K562 (cell line): ENCODE measurements around the gene CDC37. TPM values are rescaled to one million over a fixed set of nuclear protein-coding genes. Genes with fewer than 3 reads are reported as not detected.
A peak's percentile ranks its signal among the peaks of the same experiment; 100 is the strongest.

ENCODE experiments used
- BRD9 ChIP-seq: fragments of 450-650 bp; IDR thresholded peaks from 2 replicates; pipeline ENCODE4 v1.6.1; 2018; ENCODE audit warnings: low read depth; ENCODE audit not compliant: partially characterized antibody
- CREM ChIP-seq: IDR thresholded peaks from 2 replicates; pipeline ENCODE4 v1.6.1; 2014; ENCODE audit warnings: antibody characterized with exemption, low read depth
- ESRRA ChIP-seq: fragments of 450-650 bp; IDR thresholded peaks from 2 replicates; pipeline ENCODE4 v1.6.1; 2014; ENCODE audit warnings: low read depth, mild to moderate bottlenecking, moderate library complexity, borderline replicate concordance
- GABPB1 ChIP-seq: sonication (generic); formaldehyde crosslinking; IDR thresholded peaks from 2 replicates; pipeline ENCODE4 v1.8.0; 2022; ENCODE audit warnings: mild to moderate bottlenecking, missing genetic modification reagents
- GATAD2B ChIP-seq: fragments of 450-650 bp; IDR thresholded peaks from 2 replicates; pipeline ENCODE4 v1.6.1; 2017; ENCODE audit warnings: mild to moderate bottlenecking, borderline replicate concordance
- KHSRP ChIP-seq: fragments of 450-650 bp; IDR thresholded peaks from 2 replicates; pipeline ENCODE4 v1.6.1; 2017
- LEF1 ChIP-seq: fragments of 450-650 bp; IDR thresholded peaks from 2 replicates; pipeline ENCODE4 v1.6.1; 2016; ENCODE audit warnings: mild to moderate bottlenecking
- MAZ ChIP-seq, 2 experiments: fragments of 450-650 bp in 1 of 2; sonication (generic) in 1 of 2; formaldehyde crosslinking; IDR thresholded peaks in 1 of 2; conservative IDR thresholded peaks in 1 of 2; 2 replicates each; pipeline versions ENCODE4 v1.4.0 to v1.5.0; 2020; ENCODE audit warnings: mild to moderate bottlenecking in 1 of 2, missing genetic modification reagents in 1 of 2
- MYBL2 ChIP-seq, 2 experiments: fragments of 450-650 bp in 1 of 2; sonication (generic) in 1 of 2; formaldehyde crosslinking in 1 of 2; IDR thresholded peaks; 2 replicates each; pipeline versions ENCODE4 v1.6.1 to v1.8.1; 2017 to 2022; ENCODE audit warnings: borderline replicate concordance in 1 of 2, inconsistent platforms in 1 of 2, low read depth in 1 of 2, mild to moderate bottlenecking in 1 of 2, missing genetic modification reagents in 1 of 2, moderate library complexity in 1 of 2
- NBN ChIP-seq: fragments of 450-650 bp; IDR thresholded peaks from 2 replicates; pipeline ENCODE4 v1.6.1; 2016; ENCODE audit warnings: low read depth, mild to moderate bottlenecking
- SMAD4 ChIP-seq: fragments of 250-450 bp; sonication (Bioruptor Pico); conservative IDR thresholded peaks from 2 replicates; pipeline ENCODE4 v1.8.0; 2021; ENCODE audit warnings: inconsistent platforms, mild to moderate bottlenecking, moderate library complexity
- TGIF2 ChIP-seq: sonication (generic); formaldehyde crosslinking; IDR thresholded peaks from 2 replicates; pipeline ENCODE4 v1.8.1; 2022; ENCODE audit warnings: mild to moderate bottlenecking, missing genetic modification reagents, moderate library complexity
- ZNF263 ChIP-seq: sonication (generic); formaldehyde crosslinking; IDR thresholded peaks from 2 replicates; pipeline ENCODE4 v1.8.0; 2022; ENCODE audit warnings: mild to moderate bottlenecking, missing genetic modification reagents, borderline replicate concordance
- polyA plus RNA-seq, 8 experiments: library from polyadenylated mRNA; depleted of rRNA in 4 of 8; stranded (reverse) in 5 of 8; unstranded in 3 of 8; fragments of >200 nt; fragmentation: Nextera tagmentation in 2 of 8; fragmentation: Illumina TruSeq in 1 of 8; extraction: Ambion mirVana in 2 of 8; extraction: Trizol in 1 of 8; gene quantifications; 2 replicates each; pipeline versions ENCODE4 v1.2.1 to v1.2.3, GENCODE V29; 2011 to 2014; ENCODE audit warnings: inconsistent platforms in 1 of 8, missing spikeins in 1 of 8
- total RNA-seq, 7 experiments: library from RNA; depleted of rRNA in 6 of 7; stranded (reverse); fragments of >200 nt in 6 of 7; fragmentation: Illumina TruSeq in 2 of 7; extraction: Trizol in 2 of 7; gene quantifications; 2 replicates each; pipeline versions ENCODE4 v1.2.1 to v1.2.3, GENCODE V29; 2011 to 2021; ENCODE audit warnings: low replicate concordance in 1 of 7
- TF ChIP-seq, protein P1 (sequence below): IDR thresholded peaks from 3 replicates; pipeline ENCODE4 v1.6.1; 2011; ENCODE audit warnings: borderline replicate concordance, mild to moderate bottlenecking, moderate library complexity; ENCODE audit not compliant: insufficient read length; ENCODE audit errors: extremely low read depth
- TF ChIP-seq, protein P2 (sequence below), 2 experiments: IDR thresholded peaks in 1 of 2; conservative IDR thresholded peaks in 1 of 2; 2 replicates each; pipeline ENCODE4 v1.6.1; 2016; ENCODE audit warnings: low read depth in 2 of 2, mild to moderate bottlenecking in 1 of 2, missing compliant biosample characterization in 1 of 2, missing genetic modification characterization in 1 of 2, moderate library complexity in 1 of 2
- TF ChIP-seq, protein P3 (sequence below), 2 experiments: fragments of 450-650 bp in 1 of 2; sonication (generic) in 1 of 2; formaldehyde crosslinking in 1 of 2; IDR thresholded peaks in 1 of 2; conservative IDR thresholded peaks in 1 of 2; 2 replicates each; pipeline versions ENCODE4 v1.6.1 to v1.8.1; 2016 to 2023; ENCODE audit warnings: mild to moderate bottlenecking in 2 of 2, moderate library complexity in 2 of 2, inconsistent platforms in 1 of 2, missing genetic modification reagents in 1 of 2
- TF ChIP-seq, protein P4 (sequence below): sonication (generic); formaldehyde crosslinking; IDR thresholded peaks from 2 replicates; pipeline ENCODE4 v1.8.0; 2022; ENCODE audit warnings: missing genetic modification reagents, mild to moderate bottlenecking, moderate library complexity, borderline replicate concordance

Gene CDC37
- total and polyA plus RNA-seq, 9 of the 15 experiments (the other 6 are each of a cell fraction or from before 2014, with no cell fraction given) = 6.6 to 538 (median 227) TPM

DNA sequence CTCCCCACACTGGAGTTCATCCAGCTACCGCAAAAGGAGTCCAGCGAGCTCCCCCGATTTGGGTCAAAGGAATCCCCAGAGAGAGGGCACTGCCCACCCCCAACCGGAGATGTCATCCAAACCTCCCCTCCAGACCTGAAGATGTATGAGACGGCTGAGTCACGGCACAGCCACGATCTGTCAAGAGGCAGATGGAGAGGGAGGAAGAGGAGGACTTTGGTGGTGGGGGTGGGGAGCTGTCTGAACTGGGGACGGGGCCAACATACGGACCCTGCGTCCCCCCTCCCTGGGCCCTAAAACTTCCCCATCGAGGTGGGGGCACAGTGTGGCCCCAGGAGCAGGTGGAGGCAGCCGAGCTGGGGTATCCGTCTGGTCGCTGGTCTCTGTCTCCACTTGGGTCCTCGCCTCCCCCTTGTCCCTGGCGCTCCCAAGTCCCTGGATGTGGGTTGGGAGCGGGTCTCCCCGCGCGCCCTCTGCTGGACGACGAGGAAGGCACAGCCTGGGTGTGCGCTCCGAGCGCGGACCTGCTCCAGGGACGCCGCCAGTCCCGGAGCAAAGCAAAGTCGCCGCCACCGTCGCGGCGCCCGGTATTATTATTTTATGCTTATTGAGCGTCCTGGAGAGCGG lies 20.8 kb upstream of the CDC37 start (continued):
- TF ChIP-seq, protein P1, sequence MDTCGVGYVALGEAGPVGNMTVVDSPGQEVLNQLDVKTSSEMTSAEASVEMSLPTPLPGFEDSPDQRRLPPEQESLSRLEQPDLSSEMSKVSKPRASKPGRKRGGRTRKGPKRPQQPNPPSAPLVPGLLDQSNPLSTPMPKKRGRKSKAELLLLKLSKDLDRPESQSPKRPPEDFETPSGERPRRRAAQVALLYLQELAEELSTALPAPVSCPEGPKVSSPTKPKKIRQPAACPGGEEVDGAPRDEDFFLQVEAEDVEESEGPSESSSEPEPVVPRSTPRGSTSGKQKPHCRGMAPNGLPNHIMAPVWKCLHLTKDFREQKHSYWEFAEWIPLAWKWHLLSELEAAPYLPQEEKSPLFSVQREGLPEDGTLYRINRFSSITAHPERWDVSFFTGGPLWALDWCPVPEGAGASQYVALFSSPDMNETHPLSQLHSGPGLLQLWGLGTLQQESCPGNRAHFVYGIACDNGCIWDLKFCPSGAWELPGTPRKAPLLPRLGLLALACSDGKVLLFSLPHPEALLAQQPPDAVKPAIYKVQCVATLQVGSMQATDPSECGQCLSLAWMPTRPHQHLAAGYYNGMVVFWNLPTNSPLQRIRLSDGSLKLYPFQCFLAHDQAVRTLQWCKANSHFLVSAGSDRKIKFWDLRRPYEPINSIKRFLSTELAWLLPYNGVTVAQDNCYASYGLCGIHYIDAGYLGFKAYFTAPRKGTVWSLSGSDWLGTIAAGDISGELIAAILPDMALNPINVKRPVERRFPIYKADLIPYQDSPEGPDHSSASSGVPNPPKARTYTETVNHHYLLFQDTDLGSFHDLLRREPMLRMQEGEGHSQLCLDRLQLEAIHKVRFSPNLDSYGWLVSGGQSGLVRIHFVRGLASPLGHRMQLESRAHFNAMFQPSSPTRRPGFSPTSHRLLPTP = peak; percentile 3
- TF ChIP-seq ZNF263 (CRISPR knock-in tag) = peak; percentile 93
- peak; percentile 77 for TF ChIP-seq GABPB1 (CRISPR knock-in tag)
- 0 out of 2 replicates have a peak, but pooled peaks have one; percentile 28 for TF ChIP-seq GATAD2B
- no peak for TF ChIP-seq TGIF2 (CRISPR knock-in tag)
- TF ChIP-seq, protein P2, sequence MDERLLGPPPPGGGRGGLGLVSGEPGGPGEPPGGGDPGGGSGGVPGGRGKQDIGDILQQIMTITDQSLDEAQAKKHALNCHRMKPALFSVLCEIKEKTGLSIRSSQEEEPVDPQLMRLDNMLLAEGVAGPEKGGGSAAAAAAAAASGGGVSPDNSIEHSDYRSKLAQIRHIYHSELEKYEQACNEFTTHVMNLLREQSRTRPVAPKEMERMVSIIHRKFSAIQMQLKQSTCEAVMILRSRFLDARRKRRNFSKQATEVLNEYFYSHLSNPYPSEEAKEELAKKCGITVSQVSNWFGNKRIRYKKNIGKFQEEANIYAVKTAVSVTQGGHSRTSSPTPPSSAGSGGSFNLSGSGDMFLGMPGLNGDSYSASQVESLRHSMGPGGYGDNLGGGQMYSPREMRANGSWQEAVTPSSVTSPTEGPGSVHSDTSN (CRISPR knock-in tag; IDR thresholded peaks at IDR 0.05; ENCODE audit: low read depth) = no peak
- TF ChIP-seq, protein P2 (tag; conservative IDR thresholded peaks at IDR 0.05; ENCODE audit: low read depth) = 0 out of 2 replicates have a peak, but pooled peaks have one; percentile 16
- TF ChIP-seq KHSRP = no peak
- TF ChIP-seq NBN = peak; percentile 85; the same call in 1 of the 2 replicates
- peak; percentile 74 for TF ChIP-seq SMAD4 (CRISPR knock-in tag)
- peak; percentile 35 for TF ChIP-seq BRD9
- TF ChIP-seq, protein P3, sequence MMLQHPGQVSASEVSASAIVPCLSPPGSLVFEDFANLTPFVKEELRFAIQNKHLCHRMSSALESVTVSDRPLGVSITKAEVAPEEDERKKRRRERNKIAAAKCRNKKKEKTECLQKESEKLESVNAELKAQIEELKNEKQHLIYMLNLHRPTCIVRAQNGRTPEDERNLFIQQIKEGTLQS (IDR thresholded peaks at IDR 0.05) = peak; percentile 68; the same call in 1 of the 2 replicates
- TF ChIP-seq, protein P3 (CRISPR knock-in tag; conservative IDR thresholded peaks at IDR 0.05) = no peak
- TF ChIP-seq MYBL2 (IDR thresholded peaks at IDR 0.05; ENCODE audit: low read depth) = no peak
- TF ChIP-seq MYBL2 (CRISPR knock-in tag; IDR thresholded peaks at IDR 0.05; ENCODE audit: borderline replicate concordance) = no peak
- TF ChIP-seq ESRRA = peak; percentile 55; the same call in 1 of the 2 replicates
- 0 out of 2 replicates have a peak, but pooled peaks have one; percentile 33 for TF ChIP-seq LEF1
- TF ChIP-seq, protein P4, sequence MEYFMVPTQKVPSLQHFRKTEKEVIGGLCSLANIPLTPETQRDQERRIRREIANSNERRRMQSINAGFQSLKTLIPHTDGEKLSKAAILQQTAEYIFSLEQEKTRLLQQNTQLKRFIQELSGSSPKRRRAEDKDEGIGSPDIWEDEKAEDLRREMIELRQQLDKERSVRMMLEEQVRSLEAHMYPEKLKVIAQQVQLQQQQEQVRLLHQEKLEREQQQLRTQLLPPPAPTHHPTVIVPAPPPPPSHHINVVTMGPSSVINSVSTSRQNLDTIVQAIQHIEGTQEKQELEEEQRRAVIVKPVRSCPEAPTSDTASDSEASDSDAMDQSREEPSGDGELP (CRISPR knock-in tag) = peak; percentile 75; the same call in 1 of the 2 replicates
- TF ChIP-seq CREM = peak; percentile 59
- peak; percentile 69 to 88 for TF ChIP-seq MAZ (CRISPR knock-in tag; conservative IDR thresholded peaks at IDR 0.05 in 1 of 2, IDR thresholded peaks at IDR 0.05 in 1 of 2)
